ENCODE results near the gene TGM5.
A peak's percentile ranks its signal among the peaks of the same experiment; 100 is the strongest.

The TGM5 gene

DNA sequence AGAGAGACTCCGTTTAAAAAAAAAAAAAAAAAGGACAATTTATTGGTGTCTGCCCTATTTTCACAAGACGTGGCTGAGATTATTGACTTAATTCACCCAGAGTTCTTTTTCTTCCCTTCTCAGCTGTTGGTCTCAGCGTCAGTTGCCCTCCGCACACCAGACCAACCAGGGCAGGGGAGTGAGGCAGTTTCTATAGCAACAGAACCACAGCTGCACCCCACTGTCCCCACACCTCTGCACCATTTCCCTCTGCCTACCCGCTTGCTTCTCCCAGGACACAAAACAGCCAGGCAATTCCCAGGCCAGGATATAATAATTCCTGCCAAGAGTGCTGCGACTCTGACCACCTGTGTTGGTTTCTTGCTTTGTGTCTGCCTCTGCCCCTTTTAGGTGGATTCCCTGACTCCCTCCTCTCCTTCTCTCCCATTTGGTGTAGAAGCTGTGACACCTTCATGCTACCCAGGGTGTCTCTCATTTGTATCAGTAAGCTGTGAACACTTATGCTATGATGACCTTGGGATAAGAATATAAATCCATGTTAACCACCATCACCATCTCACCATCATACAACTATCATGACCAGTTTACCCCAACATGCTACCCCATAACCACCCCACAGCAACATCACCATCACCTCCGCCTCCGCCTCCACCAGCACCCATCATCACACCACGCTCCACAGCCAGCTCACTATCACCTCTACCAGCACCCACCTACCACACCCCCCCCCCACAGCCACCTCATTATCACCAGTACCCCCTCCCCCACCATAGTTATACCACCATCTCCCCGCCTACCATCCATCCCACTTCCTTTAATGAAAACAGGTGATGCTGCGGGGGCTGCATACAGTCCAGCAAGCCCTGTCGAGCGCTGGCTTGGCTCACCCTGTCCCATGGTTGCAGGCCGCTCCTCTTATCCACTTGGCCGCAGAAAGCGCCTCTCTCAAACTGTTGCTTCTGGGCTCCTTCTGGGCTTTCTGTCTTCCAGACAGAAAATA is 46.5 kb downstream of the TGM5 start:
- H3K4me3 ChIP-seq (ENCODE audit: low read depth, low read length): no peak overlapping the region
- TF ChIP-seq, protein P1, sequence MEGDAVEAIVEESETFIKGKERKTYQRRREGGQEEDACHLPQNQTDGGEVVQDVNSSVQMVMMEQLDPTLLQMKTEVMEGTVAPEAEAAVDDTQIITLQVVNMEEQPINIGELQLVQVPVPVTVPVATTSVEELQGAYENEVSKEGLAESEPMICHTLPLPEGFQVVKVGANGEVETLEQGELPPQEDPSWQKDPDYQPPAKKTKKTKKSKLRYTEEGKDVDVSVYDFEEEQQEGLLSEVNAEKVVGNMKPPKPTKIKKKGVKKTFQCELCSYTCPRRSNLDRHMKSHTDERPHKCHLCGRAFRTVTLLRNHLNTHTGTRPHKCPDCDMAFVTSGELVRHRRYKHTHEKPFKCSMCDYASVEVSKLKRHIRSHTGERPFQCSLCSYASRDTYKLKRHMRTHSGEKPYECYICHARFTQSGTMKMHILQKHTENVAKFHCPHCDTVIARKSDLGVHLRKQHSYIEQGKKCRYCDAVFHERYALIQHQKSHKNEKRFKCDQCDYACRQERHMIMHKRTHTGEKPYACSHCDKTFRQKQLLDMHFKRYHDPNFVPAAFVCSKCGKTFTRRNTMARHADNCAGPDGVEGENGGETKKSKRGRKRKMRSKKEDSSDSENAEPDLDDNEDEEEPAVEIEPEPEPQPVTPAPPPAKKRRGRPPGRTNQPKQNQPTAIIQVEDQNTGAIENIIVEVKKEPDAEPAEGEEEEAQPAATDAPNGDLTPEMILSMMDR (conservative IDR thresholded peaks at IDR 0.05; ENCODE audit: low read depth, low read length): no peak
- no peak for DNase-seq (ENCODE audit: low read depth)

DNA sequence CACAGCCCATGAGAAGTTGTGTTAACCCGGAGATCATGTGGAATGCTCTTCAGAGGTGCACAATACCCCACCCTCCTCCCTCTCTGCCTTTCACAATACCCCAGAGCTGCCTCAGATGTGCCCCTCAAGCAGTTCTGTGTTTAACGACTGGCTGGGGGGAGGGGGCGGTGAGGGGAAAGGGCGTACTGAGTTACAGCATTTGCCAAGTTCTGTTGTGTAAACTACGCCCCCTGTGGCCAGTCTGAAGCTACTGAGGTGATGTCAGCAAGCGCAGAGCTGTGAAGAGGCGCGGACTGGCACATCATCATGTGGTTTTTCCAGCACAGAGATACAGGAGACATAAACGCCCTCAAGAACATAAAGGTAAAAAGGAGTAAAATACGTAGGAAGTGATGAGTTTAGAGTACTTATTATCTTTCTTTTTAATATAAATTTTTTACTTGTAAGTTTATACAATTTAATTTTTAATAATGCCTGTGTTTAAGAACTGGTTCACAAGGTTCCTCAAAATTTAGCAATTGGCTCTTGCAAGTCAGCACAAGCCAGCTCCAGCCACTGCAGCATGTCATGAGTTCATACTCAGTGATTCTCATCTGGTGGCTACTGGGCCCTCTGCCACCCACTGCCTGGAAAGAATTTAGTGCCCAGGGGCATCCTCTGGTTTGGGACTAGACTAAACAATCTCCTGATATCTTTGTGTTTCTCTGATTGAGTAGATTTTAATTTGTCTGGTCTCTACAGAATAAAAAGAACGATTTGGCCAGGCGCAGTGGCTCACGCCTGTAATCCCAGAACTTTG is 47.6 kb downstream of the TGM5 start:
- DNase-seq (ENCODE audit: low read depth): peak; percentile 45
- TF ChIP-seq, protein P1 (conservative IDR thresholded peaks at IDR 0.05; ENCODE audit: low read depth, low read length): peak; percentile 54
- H3K4me3 ChIP-seq (ENCODE audit: low read depth, low read length): no peak overlapping the region

DNA sequence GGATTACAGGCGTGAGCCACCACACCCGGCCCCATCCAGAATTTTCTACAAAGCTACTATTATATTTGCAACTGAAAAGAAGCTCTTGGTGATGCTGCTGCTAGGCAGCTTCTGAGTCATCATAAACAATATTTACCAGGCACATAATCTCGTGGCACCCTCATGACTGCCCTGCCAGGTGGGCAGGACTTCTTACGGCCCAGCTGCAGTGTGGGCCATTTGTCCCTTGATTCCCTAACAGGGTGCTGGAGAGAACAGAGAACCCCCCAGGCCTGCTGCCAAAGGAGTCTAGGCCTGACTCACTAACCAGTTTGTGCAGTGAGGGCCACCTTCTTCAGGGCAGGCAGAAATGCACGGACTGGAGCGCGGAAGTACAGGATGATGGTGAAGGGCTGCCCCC is 50.8 kb downstream of the TGM5 start:
- TF ChIP-seq, protein P1 (conservative IDR thresholded peaks at IDR 0.05; ENCODE audit: low read depth, low read length): no peak
- DNase-seq (ENCODE audit: low read depth): peak; percentile 35
- H3K4me3 ChIP-seq (ENCODE audit: low read depth, low read length): no peak overlapping the region

DNA sequence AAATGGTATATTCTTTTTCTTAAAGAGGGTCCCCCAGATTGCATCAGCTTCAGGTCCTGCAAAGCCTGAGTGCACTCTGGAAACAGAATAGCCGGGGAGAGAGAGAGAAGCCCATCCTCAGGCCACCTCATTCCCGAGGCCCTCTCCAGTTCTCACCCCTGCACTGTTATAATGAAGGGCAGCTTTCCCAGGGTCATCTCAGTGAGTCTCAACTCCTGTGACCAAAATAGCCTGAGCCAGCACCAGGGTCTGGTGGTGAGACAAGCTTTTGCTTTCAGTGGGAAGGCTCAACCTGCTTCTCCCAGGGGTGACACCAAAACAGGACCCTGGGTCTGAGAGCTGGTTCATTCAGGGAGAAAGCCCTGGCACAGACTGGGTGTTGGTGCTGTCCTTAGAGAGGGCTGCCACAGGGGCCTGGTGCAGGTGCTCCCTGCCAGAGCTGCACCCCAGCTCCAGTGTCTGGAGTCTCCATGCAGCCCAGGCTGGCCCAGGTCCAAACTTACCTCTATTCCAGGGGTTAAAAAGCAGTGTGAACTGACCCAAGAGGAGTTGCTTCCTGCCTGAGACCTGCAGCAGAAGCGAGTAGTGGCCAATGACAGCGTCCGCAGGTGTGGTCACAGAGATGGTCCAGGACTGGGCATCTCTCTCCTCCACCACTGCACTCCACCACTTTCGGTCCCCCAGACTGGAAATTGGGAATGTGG is 52.0 kb downstream of the TGM5 start:
- DNase-seq (ENCODE audit: low read depth): no peak
- TF ChIP-seq, protein P1 (conservative IDR thresholded peaks at IDR 0.05; ENCODE audit: low read depth, low read length): no peak
- H3K4me3 ChIP-seq (ENCODE audit: low read depth, low read length): no peak overlapping the region

DNA sequence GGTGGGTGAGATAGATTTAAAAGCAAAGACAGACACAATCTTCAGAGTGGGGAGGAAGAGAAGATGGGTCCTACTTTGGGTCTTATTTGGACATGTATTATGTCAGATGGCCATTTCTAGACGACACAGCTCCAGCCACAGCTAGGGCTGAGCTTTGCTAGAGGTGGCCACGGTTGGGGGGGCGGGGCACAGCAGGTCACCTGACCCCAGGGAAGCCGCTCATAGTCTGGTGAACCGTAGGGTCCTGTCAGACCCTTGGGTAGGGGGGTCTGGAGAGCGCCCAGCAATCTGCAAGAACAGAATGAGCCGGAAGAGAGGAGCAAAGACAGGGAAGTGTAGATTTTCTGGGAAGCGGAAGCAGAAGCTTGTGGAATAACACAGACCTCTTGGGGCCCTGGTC is 52.6 kb downstream of the TGM5 start:
- H3K4me3 ChIP-seq (ENCODE audit: low read depth, low read length): no peak overlapping the region
- no peak for DNase-seq (ENCODE audit: low read depth)
- TF ChIP-seq, protein P1 (conservative IDR thresholded peaks at IDR 0.05; ENCODE audit: low read depth, low read length): no peak

DNA sequence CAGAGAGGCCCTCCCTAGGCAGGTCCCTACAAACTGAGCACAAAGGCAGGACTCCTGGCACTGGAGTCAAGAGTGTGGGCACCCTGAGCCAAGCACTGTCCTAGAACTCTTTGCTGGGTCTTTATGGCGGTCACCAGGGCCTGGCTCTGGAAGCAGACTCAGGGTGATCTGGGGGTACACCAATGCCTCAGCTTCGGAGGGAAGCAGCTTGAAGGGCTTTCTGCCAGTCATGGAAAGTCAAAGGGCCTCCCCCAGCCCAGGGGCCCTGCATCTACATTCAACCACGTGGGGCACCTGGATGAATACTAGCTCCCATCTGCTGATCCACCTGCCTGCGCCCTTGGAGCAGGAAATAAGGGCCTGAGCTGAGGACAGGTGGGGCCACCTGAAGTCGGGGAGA is 53.3 kb downstream of the TGM5 start:
- TF ChIP-seq, protein P1 (conservative IDR thresholded peaks at IDR 0.05; ENCODE audit: low read depth, low read length): no peak
- no peak for DNase-seq (ENCODE audit: low read depth)
- no peak overlapping the region for H3K4me3 ChIP-seq (ENCODE audit: low read depth, low read length)
